HL-60 (cell line): ENCODE results near the gene RETREG3.

Experiments used
- POLR2AphosphoS5 ChIP-seq: IDR thresholded peaks from 2 replicates; pipeline ENCODE4 v1.6.1; 2012; ENCODE audit warnings: low read depth
- REST ChIP-seq: IDR thresholded peaks from 2 replicates; pipeline ENCODE4 v1.6.1; 2012; ENCODE audit warnings: low read depth; ENCODE audit not compliant: insufficient replicate concordance
- TF ChIP-seq, protein P1 (sequence below): IDR thresholded peaks from one replicate; pipeline ENCODE4 v1.5.1; 2011; ENCODE audit warnings: low read length, control low read depth, inconsistent platforms; ENCODE audit not compliant: insufficient read depth

- TF ChIP-seq, protein P1, sequence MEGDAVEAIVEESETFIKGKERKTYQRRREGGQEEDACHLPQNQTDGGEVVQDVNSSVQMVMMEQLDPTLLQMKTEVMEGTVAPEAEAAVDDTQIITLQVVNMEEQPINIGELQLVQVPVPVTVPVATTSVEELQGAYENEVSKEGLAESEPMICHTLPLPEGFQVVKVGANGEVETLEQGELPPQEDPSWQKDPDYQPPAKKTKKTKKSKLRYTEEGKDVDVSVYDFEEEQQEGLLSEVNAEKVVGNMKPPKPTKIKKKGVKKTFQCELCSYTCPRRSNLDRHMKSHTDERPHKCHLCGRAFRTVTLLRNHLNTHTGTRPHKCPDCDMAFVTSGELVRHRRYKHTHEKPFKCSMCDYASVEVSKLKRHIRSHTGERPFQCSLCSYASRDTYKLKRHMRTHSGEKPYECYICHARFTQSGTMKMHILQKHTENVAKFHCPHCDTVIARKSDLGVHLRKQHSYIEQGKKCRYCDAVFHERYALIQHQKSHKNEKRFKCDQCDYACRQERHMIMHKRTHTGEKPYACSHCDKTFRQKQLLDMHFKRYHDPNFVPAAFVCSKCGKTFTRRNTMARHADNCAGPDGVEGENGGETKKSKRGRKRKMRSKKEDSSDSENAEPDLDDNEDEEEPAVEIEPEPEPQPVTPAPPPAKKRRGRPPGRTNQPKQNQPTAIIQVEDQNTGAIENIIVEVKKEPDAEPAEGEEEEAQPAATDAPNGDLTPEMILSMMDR, result no peak
- no peak for TF ChIP-seq REST
- no peak for TF ChIP-seq POLR2AphosphoS5
Measured at GRCh38 chr17:42563950-42564349, 45.2 kb downstream of the RETREG3 start.
